HG03025 (cell line): ENCODE results near the gene ARTN.

Source experiments
- ATAC-seq: cut with Tn5 transposase; IDR thresholded peaks from one replicate; pipeline ENCODE4 v1.9.1; 2021; ENCODE audit warnings: mild to moderate bottlenecking, moderate library complexity; ENCODE audit not compliant: unreplicated experiment, low FRiP score

The ARTN gene, protein sequence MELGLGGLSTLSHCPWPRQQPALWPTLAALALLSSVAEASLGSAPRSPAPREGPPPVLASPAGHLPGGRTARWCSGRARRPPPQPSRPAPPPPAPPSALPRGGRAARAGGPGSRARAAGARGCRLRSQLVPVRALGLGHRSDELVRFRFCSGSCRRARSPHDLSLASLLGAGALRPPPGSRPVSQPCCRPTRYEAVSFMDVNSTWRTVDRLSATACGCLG

DNA sequence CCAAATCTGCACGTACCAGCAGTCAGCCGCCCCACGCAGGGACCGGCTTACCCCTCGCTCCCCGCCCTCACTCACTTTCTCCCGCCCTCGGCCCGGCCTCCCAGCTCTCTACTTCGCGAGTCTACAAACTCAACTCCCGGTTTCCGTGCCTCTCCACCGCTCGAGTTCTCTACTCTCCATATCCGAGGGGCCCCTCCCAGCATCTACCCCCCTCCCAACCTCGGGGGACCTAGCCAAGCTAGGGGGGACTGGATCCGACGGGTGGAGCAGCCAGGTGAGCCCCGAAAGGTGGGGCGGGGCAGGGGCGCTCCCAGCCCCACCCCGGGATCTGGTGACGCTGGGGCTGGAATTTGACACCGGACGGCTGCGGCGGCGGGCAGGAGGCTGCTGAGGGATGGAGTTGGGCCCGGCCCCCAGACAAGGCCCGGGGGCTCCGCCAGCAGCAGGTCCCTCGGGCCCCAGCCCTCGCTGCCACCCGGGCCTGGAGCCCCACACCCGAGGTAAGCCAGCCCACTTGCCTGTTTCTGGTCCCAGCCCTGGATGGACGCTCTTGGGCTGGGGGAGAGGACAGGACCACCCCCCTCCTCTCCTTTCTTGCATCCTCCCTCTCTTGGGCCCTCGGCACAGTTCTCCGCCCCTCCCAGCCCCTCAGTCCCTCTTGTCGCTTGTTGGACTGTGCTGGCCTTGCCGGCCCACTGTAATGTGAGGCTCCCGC lies at the start of gene ARTN:
Gene ARTN (plus strand): TSS at position 416 of the 715 bp plus-strand sequence. CDS start 1,856 bp downstream, outside the sequence.
- no peak for ATAC-seq

DNA sequence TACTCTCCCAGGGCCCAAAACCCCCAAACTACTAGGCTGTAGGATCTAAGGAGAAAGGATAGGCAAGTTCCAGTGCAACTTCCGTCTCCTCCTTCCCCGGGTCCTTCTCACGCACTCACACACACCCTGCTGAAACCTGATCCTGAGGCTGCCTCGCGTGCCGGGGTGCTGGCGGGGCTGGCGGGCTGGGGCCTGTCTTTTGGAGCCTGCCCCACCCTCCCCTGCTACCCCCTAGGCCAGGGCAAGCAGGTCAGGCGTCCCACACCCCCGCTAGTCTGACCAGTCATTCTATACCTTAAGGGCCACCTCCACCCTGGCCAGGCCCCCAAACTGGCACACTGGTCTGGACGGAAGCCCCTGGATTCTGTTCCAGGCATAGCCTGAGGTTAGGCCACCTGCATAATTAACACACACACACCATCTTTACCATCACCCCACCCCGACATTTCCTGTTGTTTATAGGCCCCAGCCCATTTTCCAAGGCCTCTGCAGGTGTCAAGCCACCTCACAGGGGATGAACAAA lies 48.3 kb upstream of the ARTN start:
- no peak for ATAC-seq

DNA sequence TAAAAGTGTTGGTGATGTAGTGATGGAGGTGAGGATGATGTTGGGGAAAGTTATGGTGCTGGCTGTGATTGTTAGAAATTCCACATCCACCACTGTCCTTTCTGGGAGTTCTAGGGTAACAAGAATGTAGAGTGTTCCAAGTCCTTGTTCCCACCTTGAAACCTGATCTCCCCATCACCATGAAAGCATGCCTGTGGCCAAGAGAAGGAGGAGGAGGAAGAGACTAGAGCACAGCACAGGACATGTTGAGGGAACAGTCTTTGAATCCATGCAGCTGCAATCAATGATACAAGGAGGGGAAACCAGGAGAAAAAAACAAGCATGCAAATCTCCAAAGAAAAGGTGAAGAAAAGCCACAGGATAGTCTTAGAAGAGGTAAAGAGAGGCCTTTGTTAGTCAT lies 45.9 kb upstream of the ARTN start:
- ATAC-seq: no peak

DNA sequence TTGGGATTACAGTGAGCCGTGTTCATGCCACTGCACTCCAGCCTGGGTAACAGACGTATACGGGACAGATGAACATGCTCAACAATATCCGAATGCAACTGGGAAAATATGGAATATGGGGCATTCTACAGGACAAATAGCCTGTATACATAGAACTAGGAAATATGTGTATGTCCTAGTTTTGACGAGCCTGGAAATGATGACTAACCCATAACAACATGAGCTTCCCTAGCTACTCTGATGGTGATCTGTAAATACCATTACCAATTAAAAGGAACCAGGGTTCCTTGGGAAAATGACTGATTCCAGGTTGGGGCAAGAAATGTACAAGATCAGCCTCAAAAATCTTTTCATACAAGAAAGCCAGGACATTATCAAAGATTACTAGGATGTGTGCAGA lies 42.8 kb upstream of the ARTN start:
- no peak for ATAC-seq

DNA sequence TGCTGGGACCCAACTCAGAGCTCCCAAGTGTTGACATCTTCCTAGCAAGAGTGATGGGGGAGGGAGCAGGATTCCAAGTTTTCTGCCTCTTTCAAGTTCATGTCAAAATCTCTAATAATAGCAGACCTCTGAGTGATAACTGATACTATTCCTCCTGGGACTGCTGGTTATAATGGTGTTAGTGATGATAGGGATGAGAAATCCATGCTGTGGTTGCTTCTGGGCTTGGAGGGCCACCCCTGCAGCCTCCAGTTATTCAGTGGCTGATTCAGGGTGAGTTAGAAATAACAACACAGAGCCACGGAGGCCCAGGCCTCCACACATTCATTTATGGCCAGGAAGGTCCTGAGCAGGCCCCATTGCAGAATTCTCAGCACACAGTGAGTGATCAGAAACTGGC lies 40.6 kb upstream of the ARTN start:
- ATAC-seq: no peak

DNA sequence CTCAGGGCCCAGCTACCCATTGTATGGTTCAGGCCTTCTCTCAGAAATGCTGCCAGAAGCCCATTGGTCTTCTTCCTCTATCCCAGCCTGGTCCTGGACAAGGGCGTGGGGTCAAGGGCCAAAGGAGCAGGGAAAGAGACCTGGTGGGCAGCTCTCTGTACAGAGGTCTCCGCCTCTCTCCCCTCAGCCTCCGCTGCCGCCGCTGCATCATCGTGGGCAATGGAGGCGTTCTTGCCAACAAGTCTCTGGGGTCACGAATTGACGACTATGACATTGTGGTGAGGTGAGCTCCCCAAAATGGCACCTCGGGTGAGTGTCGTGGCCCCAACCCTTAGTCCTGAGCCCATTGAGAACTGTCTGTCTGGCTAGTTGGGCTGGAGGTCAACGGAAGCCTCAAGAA lies 34.6 kb upstream of the ARTN start:
- ATAC-seq: no peak

DNA sequence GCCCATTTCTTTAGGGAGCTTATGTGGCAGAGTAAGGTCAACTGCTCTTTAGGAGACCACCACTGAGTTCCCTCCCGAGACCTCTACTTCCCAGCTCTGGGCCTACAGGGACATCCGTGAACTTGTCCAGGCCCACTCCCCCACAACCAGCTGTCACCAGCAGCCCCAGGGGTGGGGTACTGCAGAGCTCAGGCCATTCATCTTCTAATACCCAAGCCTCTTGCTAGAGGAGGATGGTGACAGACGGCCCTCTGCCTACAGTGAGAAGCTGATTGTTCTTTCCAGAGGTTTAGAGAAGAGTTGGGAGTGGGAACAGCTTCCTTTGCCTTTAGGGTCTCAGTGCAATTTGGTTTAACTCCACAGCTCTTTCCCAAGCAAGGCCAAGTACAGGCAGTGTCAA lies 33.2 kb upstream of the ARTN start:
- no peak for ATAC-seq

DNA sequence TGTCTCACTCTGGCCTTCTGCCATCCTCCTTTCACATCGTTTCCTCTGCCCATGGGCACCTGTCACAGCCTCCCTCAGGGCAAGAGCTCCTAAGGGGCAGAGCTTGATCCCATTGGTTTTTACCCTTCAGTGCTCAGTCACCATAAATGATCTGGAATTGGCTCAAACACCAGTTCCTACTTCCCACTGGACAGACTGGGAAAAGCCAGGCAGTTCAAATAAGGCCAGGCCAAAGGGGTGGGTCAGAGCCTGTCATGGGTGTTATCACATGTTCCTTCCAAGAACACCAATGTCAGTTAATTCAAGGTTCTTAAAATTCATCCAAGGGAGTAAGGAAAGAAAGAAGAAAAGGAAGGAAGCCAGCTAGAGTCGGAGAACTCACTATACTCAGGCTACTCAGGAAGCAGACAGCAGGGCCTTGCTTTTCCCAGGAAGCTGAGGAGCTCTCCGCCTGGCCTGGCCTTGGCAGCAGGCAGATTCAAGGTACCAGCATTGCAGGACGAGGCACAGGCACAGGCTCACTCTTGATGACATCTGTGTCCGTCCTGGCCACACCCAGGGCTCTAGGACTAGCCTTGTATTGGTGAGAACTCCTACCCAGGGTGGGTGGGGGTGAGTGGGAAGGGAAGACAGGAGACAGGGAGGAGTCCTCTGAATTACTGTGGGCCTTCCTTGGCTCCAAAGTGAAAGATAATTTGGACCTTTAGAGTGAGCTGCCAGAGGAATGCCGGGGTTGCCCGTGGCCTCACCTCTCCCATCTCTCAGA lies 32.2 kb upstream of the ARTN start:
- ATAC-seq: no peak

DNA sequence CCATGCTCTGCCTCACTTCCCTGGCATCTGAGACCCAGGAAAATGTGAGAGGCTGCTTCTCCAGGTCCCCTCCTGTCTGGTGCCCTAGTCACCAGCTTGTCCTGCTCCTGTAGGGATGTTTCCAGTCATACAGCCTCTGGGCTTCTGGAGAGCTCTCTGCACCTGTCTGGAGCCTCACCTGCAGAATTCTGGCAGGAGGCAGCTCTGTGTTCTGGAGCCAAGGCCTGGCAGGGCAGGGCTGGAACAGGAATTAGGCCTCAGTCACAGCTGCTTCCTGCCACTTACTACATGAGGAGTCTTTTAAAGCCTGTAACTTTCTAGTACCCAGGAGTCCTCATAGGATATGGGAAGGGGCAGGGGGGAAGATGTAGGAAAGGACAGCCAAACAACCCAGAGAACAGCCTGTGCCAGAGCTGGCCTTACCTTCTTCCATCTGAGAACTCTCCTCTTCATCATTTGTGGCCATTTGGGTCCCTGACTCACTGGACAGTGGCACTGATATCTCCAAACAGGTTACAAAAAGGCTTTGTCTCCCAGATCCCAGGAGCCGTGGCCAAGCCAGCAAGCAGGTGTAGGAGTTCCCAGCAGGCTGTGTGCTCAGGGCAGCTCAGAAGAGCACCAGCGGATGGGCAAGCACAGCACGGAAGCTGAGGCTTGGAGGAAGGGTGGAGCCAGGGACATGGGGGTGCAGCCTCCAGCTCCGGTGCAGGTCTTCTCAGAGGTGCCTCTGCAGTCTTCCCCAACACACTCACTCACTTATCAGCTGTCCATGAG lies 31.4 kb upstream of the ARTN start:
- ATAC-seq: no peak

DNA sequence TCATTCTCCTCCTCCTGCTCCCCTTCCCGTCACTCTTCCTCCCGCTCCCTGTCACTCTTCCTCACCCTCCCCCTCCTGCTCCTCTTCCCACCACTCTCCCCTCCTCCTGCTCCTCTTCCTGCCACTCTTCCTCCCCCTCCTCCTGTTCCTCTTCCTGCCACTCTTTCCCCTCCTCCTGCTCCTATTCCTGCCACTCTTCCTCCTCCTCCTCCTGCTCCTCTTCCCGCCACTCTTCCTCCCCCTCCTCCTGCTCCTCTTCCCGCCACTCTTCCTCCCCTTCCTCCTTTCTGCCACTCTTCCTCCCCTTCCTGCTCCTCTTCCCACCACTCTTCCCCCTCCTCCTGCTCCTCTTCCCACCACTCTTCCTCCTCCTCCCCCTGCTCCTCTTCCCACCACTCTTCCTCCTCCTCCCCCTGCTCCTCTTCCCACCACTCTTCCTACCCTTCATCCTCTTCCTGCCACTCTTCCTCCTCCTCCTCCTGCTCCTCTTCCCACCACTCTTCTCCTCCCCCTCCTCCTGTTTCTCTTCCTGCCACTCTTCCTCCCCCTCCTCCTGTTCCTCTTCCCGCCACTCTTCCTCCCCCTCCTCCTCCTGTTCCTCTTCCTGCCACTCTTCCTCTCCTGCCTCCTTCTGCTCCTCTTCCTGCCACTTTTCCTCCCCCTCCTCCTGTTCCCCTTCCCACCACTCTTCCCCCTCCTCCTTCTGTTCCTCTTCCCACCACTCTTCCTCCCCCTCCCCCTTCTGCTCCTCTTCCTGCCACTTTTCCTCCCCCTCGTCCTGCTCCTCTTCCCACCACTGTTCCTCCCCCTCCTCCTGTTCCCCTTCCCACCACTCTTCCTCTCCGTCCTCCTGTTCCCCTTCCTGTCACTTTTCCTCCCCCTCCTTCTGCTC lies 28.7 kb upstream of the ARTN start:
- ATAC-seq: no peak

DNA sequence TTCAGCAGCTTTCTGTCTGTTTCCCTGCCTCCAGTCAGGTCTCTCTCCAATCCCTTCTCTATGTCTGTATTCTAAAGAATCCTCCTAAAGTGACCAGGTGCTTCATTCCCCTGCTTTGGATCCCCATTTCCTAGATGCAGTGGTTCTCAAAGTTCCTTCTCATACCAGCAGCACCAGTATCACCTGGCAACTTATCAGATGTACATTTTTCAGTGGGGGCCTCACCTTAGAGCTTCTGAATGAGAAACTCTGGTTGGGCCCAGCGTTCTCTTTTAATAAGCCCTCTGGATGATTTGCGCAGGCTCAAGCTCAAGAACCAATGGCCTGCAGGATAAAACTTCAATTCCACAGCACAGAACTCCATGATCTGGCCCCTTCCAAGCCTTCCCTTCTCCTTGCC lies 25.4 kb upstream of the ARTN start:
- no peak for ATAC-seq

DNA sequence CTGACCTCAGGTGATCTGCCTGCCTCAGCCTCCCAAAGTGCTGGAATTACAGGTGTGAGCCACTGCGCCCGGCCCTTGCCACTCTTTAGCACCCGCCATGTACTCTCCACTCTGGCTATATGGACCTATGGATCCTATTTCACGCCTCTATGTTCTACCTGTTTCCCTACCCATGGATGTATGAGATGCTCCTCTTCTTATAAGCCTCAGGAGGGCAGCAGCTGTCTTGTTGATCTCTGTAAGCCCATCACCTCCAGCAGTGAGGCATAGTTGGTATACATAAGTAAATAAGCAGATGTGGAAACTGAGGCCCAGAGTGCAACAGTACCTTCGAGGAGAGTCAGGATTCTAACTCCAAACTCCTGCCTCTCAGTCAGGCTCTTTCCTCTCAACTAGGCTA lies 24.7 kb upstream of the ARTN start:
- no peak for ATAC-seq

DNA sequence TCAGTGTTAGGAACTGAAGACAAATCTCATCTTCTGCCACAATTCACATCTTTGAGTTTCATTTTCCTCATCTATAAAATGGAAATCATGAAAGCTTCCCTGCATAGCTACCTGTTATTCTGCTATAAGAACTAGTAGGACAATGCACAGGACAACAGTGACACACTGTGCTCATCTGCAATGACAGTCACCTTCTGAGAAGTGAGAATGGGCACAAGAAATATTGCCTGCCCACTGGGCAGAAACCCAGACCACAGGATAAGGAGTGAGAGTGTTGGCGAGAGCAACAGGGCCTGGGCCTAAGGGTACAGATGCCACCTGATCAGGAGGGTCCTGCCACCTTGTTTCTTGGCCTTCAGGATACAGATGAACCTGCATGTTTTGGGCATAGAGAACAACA lies 23.3 kb upstream of the ARTN start:
- no peak for ATAC-seq

DNA sequence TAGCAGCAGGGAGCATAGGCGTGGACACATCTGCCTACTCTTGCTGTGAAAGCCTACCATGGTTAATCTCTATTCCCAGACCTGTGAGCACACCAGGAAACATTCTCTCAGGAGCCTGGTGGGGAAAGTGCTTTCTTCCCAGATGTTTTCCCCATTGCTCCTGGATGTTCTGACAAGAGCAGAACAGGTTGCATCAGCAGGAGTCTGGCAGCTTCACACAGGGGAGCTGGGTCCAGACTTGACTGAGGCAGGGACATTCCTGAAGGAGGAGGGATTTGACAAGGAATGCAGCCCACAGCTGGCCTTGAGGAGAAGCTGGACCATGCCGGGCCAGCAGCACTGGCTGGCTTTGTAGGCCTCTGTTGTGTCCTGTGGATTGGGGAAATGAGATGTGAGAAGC lies 21.0 kb upstream of the ARTN start:
- ATAC-seq: no peak

DNA sequence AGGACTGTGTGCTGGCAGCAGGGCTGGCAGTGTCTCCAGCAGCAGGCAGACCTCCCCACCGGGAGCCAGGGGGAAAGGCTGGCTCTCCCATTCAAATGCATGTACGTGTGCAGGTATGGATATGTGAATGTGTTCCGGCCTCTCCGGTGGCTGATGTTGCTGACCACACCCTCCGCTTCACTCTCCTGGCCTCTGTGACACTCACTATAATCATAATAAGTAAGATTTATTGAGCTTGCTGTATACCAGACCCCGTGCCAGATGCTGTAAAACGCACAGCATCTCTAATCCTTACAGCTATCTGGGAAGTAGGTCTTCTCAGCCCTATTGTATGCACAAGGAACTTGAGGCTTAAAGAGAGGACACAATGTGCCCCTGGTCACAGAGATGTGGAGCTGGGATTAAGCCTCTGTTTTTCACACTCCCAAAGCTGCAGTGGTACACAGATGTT lies 20.5 kb upstream of the ARTN start:
- ATAC-seq: no peak

DNA sequence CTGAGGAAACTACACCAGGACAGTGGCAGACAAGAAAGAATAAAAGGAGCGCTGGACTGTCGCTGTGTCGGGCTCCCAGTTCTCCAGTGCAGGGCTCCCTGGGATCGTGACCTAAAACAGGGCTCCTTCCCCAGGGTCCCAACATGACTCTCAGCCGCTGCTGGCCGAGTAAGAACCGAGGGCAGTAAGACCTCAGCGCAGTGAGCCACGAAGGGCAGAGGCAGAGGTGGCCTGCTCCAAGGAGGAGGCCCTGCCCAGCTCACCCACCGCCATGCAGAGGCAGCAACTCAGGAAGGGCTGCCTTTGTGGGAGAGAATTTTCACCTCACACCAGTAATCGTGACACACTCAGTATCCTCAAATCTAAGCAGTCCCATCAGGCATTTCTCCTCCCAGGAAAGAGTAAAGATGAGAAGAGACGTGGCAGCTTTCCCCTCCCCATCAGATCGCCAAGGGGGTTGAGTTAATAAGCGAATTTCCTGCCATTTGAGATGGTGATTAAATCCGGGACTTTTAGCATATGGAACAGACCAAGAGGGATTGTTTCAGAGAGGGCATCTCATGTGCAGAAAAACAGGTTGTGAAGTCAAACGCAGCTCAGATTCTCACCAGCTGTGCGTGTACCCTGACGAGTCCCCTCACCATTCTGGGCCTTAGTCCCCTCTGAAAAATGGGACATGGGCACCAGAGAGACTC lies 19.8 kb upstream of the ARTN start:
- ATAC-seq: no peak

DNA sequence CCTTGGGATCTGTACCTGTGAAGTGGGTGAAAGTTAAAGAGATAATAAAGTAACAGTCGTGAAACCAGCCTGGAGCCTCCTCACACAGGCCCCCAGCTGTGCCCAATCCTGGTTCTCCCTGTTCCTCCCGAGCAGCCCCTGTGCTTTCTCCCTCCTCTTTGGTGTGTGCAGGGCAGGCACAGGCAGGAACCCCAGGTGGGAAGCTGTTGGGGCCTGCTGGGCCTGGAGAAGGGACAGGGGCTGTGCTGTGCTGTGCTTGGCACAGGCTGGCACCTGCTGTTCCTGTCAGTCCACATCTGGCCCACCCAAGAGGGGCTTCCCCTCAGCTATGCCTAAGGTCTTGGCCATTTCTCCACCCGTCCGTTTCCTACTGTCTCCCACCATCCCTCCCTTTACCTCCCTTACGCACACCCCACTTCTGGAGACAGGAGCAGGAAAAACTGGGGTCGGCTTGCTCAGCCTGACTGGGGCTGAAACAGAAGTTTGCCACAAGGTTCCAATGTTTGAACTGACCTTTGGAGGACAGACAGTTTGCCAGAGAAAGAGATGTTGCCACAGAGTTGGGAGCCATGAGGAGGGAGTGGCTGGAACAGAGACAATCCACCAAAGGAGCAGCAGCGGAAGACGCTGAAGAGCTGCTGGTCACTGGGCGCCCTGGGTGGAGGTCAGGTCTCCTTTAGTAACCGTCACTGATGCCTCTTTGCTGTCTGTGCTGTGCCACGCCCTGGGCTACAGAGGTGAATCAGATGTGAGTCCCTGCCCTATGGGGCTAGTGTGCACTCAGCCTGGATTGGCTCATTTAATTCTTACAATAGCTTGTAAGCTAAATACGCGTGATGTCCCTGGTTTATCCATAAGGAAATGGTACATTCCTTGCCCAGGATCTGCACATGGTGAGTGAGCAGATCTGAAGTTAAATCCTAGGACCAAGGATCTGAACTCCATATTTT lies 18.8 kb upstream of the ARTN start:
- ATAC-seq: no peak

DNA sequence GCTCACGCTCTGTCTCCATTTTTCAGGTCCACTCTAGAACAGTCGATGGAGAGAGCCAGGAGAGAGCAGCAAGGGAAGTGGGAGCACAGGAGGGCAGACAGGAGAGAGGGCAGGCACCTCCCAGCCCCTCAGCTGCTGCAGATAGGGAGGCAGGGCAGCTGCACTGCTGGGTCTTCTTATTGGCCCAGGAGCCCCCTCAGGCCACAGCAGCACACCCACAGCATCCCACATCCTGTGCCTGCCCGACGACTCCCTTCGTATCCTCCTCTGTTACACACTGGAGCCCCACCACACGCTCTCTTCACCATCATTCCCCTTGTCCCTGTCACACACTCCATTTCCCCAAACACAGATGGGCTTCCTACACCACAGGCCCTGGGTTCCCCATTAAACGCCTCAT lies 13.7 kb upstream of the ARTN start:
- no peak for ATAC-seq
